Spleen (tissue), 11 donors: ENCODE measurements around the gene PROSER3. TPM values are rescaled to one million over a fixed set of nuclear protein-coding genes. Genes with fewer than 3 reads are reported as not detected.

ENCODE experiments used
- DNase-seq: peaks from one replicate; pipeline ENCODE4 v3.0.0-alpha.2; 2020
- H3K27ac ChIP-seq, 8 donors: fragments of 200-600 bp; sonication (generic) in 7 of 8; 1 replicate in 4 of 8; 2 replicates in 4 of 8; pipeline versions ENCODE4 v1.5.0 to v1.8.0; 2016 to 2021; ENCODE audit warnings: inconsistent platforms in 4 of 8, mild to moderate bottlenecking in 4 of 8, moderate library complexity in 1 of 8
- H3K27me3 ChIP-seq, 7 donors: fragments of 200-600 bp; sonication (generic) in 6 of 7; replicated peaks in 1 of 7; 1 replicate in 4 of 7; 2 replicates in 3 of 7; pipeline versions ENCODE4 v1.5.0 to v1.8.0; 2016 to 2021; ENCODE audit warnings: inconsistent platforms in 3 of 7, mild to moderate bottlenecking in 1 of 7
- H3K36me3 ChIP-seq, 6 donors: fragments of 200-600 bp; sonication (generic) in 5 of 6; 1 replicate in 4 of 6; 2 replicates in 2 of 6; pipeline versions ENCODE4 v1.5.0 to v1.8.0; 2016 to 2021; ENCODE audit warnings: inconsistent platforms in 2 of 6
- H3K4me1 ChIP-seq, 6 donors: fragments of 200-600 bp; sonication (generic) in 5 of 6; 1 replicate in 3 of 6; 2 replicates in 3 of 6; pipeline versions ENCODE4 v1.5.0 to v1.8.0; 2016 to 2021; ENCODE audit warnings: inconsistent platforms in 3 of 6
- H3K4me3 ChIP-seq, 8 donors: fragments of 200-600 bp; sonication (generic) in 7 of 8; 1 replicate in 4 of 8; 2 replicates in 4 of 8; pipeline versions ENCODE4 v1.5.0 to v1.8.0; 2016 to 2021; ENCODE audit warnings: inconsistent platforms in 4 of 8, mild to moderate bottlenecking in 4 of 8, moderate library complexity in 2 of 8
- H3K9me3 ChIP-seq, 8 donors: fragments of 200-600 bp; sonication (generic) in 7 of 8; 1 replicate in 4 of 8; 2 replicates in 4 of 8; pipeline versions ENCODE4 v1.5.0 to v1.8.0; 2016 to 2021; ENCODE audit warnings: inconsistent platforms in 4 of 8
- POLR2A ChIP-seq, 3 donors: fragments of 450-650 bp; IDR thresholded peaks; one replicate each; pipeline ENCODE4 v1.5.1; 2017; ENCODE audit warnings: antibody characterized with exemption in 3 of 3, mild to moderate bottlenecking in 1 of 3
- POLR2AphosphoS5 ChIP-seq, 3 donors: sonication (generic); formaldehyde crosslinking; IDR thresholded peaks; one replicate each; pipeline ENCODE4 v1.5.1; 2017; ENCODE audit warnings: antibody characterized with exemption in 3 of 3
- WGBS, 5 donors: extraction: QIAGEN DNeasy Blood & Tissue Kit in 3 of 5; methylation state at CpG; one replicate each; pipeline versions ENCODE4 v1.1.5 to v1.1.7; 2013 to 2018; 5-methylcytosine and 5-hydroxymethylcytosine counted together
- intact Hi-C: fragments of 100-400 bp; cut with DNase I; formaldehyde crosslinking; loops from one replicate; pipeline ENCODE4 v1.15.0; 2023; ENCODE audit warnings: low total_unique reads
- polyA plus RNA-seq, 3 donors: library from polyadenylated mRNA; stranded (reverse); fragments of 200-250 nt; gene quantifications; one replicate each; pipeline ENCODE4 v1.2.1, GENCODE V29; 2013
- total RNA-seq, 7 donors: library from RNA; depleted of rRNA in 3 of 7; stranded (reverse); fragments of >200 nt in 3 of 7; fragmentation: NEBNext Ultra II Directional in 4 of 7; extraction: Animal tissue kit (Norgen Biotek cat#: 25700) in 4 of 7; gene quantifications; one replicate each; pipeline versions ENCODE4 v1.1.0 to v1.2.1, GENCODE V29; 2016 to 2021
- TF ChIP-seq, protein P1 (sequence below), 11 experiments: fragments of 200-600 bp in 7 of 11; fragments of 450-650 bp in 4 of 11; sonication (generic) in 4 of 11; IDR thresholded peaks in 8 of 11; conservative IDR thresholded peaks in 3 of 11; 1 replicate in 7 of 11; 2 replicates in 4 of 11; pipeline versions ENCODE4 v1.4.0 to v1.8.0; 2016 to 2021; ENCODE audit warnings: antibody characterized with exemption in 11 of 11, inconsistent platforms in 4 of 11, mild to moderate bottlenecking in 1 of 11
- donor health status: healthy with polysubstance abuse.
- donor health status: DM: no; HTN: no; CAD: no; lungs with moderate emphysema.
- donor health status: DM: no; HTN: no; CAD: no.
- donor health status: Bipolar disorder and iron deficiency.
- donor health status: healthy.
- donor health status: DM: no; HTN: no; CAD: no.
- donor health status: DM: yes; HTN: yes; CAD: no.

The PROSER3 gene
- total and polyA plus RNA-seq, 10 donors: 2.0 to 25.2 (median 14.8) TPM

DNA sequence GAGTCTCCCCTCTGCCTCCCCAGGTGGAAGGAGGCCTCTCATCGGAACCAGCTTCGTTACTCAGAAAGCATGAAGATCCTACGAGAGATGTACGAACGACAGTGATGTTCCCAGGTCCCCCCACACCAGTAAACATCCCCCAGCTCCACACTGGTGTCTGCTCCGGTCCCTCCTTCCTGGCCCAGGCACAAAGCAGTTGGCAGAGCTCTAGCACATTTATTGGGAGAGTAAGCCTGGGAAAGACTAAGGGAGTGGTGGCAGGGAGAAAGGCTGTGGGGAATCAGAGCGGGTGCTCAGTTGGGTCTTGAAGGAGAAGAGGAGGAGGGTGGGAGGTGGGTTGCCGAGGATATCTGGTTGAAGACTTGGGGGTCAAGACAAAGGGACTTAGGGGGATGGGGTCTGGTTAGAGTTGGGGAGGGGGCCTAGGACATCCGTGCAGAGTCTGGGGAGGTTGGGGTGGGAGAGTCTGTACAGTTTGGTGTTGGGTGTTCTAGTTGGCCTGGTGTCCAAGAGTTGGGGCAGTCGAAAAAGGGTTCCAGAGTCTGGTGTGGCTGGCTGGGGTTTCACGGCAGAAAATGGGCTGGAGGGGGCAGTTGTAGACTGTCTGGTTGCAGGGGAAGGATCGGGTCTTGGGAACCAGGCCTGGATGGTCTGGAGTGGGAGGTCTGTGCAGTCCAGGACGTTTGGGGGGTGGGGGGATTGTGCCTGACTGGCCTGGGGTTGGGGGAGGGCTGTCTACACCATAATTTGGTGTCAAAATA, 3.4 kb upstream of the PROSER3 start:
- WGBS, 5 donors: 88 to 94% (median 90%) methylated on average over 13 of the region's 13 CpGs
- H3K27me3 ChIP-seq: peaks cover 0 to 23% (median 4%) of the 10 kb centered on the region in 7 donors
- DNase-seq: no peak
- TF ChIP-seq, protein P1, sequence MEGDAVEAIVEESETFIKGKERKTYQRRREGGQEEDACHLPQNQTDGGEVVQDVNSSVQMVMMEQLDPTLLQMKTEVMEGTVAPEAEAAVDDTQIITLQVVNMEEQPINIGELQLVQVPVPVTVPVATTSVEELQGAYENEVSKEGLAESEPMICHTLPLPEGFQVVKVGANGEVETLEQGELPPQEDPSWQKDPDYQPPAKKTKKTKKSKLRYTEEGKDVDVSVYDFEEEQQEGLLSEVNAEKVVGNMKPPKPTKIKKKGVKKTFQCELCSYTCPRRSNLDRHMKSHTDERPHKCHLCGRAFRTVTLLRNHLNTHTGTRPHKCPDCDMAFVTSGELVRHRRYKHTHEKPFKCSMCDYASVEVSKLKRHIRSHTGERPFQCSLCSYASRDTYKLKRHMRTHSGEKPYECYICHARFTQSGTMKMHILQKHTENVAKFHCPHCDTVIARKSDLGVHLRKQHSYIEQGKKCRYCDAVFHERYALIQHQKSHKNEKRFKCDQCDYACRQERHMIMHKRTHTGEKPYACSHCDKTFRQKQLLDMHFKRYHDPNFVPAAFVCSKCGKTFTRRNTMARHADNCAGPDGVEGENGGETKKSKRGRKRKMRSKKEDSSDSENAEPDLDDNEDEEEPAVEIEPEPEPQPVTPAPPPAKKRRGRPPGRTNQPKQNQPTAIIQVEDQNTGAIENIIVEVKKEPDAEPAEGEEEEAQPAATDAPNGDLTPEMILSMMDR (IDR thresholded peaks at IDR 0.05 in 8 of 11, conservative IDR thresholded peaks at IDR 0.05 in 3 of 11): no peak
- TF ChIP-seq POLR2AphosphoS5 (IDR thresholded peaks at IDR 0.05): no peak
- no peak for TF ChIP-seq POLR2A (IDR thresholded peaks at IDR 0.05)
- peak overlapping the region in 2 of 8 donors; percentile 96 to 98 for H3K27ac ChIP-seq
- H3K36me3 ChIP-seq: peaks cover 0 to 44% (median 29%) of the 10 kb centered on the region in 6 donors
- H3K4me1 ChIP-seq: peaks cover 28 to 59% (median 45%) of the 10 kb centered on the region in 6 donors
- no peaks in the 10 kb centered on the region for H3K9me3 ChIP-seq
- H3K4me3 ChIP-seq: no peak overlapping the region
- intact Hi-C loops: no loop called here

DNA sequence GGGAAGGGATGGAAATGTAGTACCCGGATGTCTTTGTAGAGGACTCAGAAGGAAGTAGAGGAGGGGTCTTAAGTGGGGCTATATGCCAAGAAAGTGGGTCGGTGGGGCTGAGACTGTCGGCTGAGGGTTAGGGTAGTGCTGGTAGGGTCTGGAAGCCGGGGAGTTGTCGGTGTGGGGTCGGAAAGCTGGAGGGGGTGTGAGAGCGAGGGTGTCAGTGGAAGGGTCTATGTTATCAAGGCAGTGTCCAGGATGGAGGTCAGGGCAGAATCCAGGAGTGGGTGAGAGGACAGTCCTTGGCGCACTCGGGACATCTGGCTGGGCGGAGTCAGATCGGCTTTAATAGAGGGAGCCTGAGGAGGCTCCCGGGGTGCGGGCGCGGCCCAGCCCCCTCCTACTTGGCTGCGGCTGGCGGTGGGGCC, 2.8 kb upstream of the PROSER3 start:
- H3K9me3 ChIP-seq: no peaks in the 10 kb centered on the region
- H3K36me3 ChIP-seq: peaks cover 0 to 47% (median 29%) of the 10 kb centered on the region in 6 donors
- H3K27ac ChIP-seq: peak overlapping the region in 3 of 8 donors; percentile 12 to 98 (median 96)
- DNase-seq: no peak
- TF ChIP-seq, protein P1 (IDR thresholded peaks at IDR 0.05 in 8 of 11, conservative IDR thresholded peaks at IDR 0.05 in 3 of 11): no peak
- peaks cover 25 to 59% (median 41%) of the 10 kb centered on the region in 6 donors for H3K4me1 ChIP-seq
- peaks cover 0 to 23% (median 4%) of the 10 kb centered on the region in 7 donors for H3K27me3 ChIP-seq
- 47 to 67% (median 58%) methylated on average over 16 to 17 of the region's 17 CpGs for WGBS, 5 donors
- intact Hi-C loops: no loop called here
- H3K4me3 ChIP-seq: peak overlapping the region in 6 of 8 donors; percentile 17 to 93 (median 28)

DNA sequence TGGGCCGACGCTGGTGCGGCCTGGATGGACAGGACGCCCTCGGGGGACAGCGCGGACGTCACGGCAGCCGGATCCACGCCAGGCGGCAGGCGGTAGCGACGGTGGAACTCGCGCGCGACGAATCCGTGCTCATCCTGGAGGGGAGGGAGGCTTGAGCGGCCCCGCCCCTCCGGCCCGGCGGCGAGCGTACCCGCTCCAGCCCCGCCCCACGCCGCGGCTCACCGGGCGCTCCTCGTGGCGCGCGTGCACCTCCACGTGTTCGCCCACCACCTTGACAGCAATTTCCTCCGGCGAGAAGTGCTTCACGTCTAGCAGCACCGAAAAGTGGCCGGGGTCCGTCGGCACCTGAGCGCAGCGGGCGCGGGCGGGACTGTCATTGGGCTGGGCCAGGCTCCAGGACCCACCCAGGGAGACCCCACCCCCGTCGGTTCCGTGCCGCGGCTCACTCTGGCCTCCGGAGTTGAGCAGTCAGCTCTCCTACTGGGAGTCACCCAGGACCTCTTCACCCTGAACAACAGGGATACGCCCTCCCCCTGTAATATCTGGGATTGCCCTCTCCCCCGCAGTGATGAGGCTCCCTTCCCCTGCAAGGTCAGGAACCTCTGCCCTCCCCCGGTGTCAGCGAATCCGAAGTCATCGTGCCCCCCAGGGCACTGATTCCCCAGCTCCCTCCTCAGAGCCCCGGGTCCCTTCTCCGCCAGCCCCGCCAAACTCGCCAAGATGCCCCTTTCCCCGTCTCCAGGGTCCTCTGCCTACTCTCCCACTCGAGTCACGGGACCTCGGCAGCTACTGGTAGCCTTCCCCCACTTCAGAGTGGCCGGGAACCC, 2.2 kb upstream of the PROSER3 start:
- Histone ChIP-seq H3K9me3 (no peaks in the 10 kb centered on the region), H3K36me3 (peaks cover 0 to 53% (median 29%) of the 10 kb centered on the region in 6 donors), H3K4me1 (peaks cover 25 to 56% (median 40%) of the 10 kb centered on the region in 6 donors), H3K4me3 (peak overlapping the region in 6 of 8 donors; percentile 21 to 94 (median 59)), H3K27ac (peak overlapping the region in 6 of 8 donors; percentile 12 to 98 (median 96)), H3K27me3 (peaks cover 0 to 23% (median 4%) of the 10 kb centered on the region in 7 donors)
- DNase-seq: peak; percentile 83
- WGBS, 5 donors: 14 to 32% (median 29%) methylated on average over 31 to 74 of the region's 74 CpGs
- intact Hi-C loops: no loop called here
- TF ChIP-seq POLR2AphosphoS5 (IDR thresholded peaks at IDR 0.05) (peak in 2 of 3 donors; percentile 59 to 63), POLR2A (IDR thresholded peaks at IDR 0.05) (no peak)

DNA sequence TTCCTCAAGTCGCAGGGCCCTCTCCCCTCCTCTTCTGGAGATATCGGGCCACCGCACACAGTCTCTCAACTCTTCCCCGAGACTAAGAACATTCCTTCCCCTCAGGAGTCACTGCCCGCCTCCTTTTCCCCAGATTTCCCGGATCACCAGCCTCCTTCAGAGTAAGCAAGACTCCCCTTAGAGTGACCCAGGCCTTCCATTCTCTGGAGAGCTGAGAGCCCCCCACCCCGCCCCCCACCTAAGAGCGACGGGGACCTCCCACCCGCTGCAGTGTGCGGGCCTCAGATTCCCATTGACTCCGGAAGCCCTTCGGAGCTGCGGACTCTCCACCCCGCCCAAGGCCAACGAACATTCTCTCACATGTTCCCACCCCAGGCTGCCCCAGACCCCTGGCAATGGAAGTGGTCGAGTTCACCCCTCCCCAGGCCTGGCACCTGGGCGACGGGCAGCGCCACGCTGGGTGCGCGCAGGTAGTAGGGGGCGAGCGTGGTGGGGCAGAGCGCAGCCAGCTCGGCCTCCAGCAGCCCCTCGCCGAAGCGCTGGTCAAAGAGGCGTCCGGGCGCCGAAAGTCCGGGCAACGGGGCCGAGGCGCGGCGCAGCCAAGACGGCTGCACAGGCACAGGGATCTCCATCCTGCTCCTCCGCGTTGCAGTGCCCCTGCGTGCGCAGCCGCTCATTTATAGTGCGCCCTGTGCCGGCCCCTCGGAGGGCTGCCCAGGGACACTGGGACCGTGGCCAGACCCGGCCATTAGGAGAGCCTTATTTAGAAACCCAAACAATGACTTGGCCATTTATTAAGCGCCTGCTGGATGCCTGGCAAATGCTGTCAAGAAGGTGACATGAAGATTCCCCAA, 1.4 kb upstream of the PROSER3 start, which contains the start of gene HSPB6:
HSPB6 (minus strand) TSS at position 653 of the 854 bp plus-strand sequence; CDS start at position 632, 21 bp downstream.
- 8 to 25% (median 12%) methylated on average over 23 to 52 of the region's 52 CpGs for WGBS, 5 donors
- intact Hi-C loops: no loop called here
- Histone ChIP-seq H3K27me3 (peaks cover 0 to 23% (median 4%) of the 10 kb centered on the region in 7 donors), H3K9me3 (no peaks in the 10 kb centered on the region), H3K27ac (peak within 1 kb of the TSS; percentile 77 to 98 (median 96)), H3K36me3 (peaks cover 0 to 56% (median 28%) of the 10 kb centered on the region in 6 donors), H3K4me1 (peaks cover 25 to 53% (median 40%) of the 10 kb centered on the region in 6 donors), H3K4me3 (peak within 1 kb of the TSS; percentile 62 to 98 (median 94))
- TF ChIP-seq, protein P1 (IDR thresholded peaks at IDR 0.05 in 8 of 11, conservative IDR thresholded peaks at IDR 0.05 in 3 of 11): no peak
- TF ChIP-seq POLR2AphosphoS5 (IDR thresholded peaks at IDR 0.05): peak; percentile 19 to 56 (median 51)
- DNase-seq: peak; percentile 84
